HUES6 (cell line): ENCODE results near the gene MAPK8.

Source experiments
- H3K27ac ChIP-seq: 2 replicates; pipeline ENCODE4 v1.7.0; 2013; ENCODE audit warnings: low read depth, mild to moderate bottlenecking, low read length, inconsistent platforms
- H3K27me3 ChIP-seq: 2 replicates; pipeline ENCODE4 v1.6.1; 2013; ENCODE audit warnings: low read length; ENCODE audit not compliant: control insufficient read depth, insufficient read depth
- H3K36me3 ChIP-seq: 2 replicates; pipeline ENCODE4 v1.6.1; 2013; ENCODE audit warnings: low read length; ENCODE audit not compliant: control insufficient read depth, insufficient read depth
- H3K4me1 ChIP-seq: 2 replicates; pipeline ENCODE4 v1.6.1; 2013; ENCODE audit warnings: low read length; ENCODE audit not compliant: control insufficient read depth, insufficient read depth
- H3K4me3 ChIP-seq: 2 replicates; pipeline ENCODE4 v1.5.1; 2013; ENCODE audit warnings: low read depth, low read length
- H3K9ac ChIP-seq: one replicate; pipeline ENCODE4 v1.6.1; 2013; ENCODE audit warnings: mild to moderate bottlenecking, low read length
- H3K9me3 ChIP-seq: 2 replicates; pipeline ENCODE4 v1.6.1; 2013; ENCODE audit warnings: low read depth, low read length; ENCODE audit not compliant: control insufficient read depth, insufficient read depth

Gene MAPK8

GRCh38 chr10:48294431-48294830, 12.0 kb upstream of the MAPK8 start:
- Histone ChIP-seq H3K4me1 (no peaks in the 10 kb centered on the region), H3K9me3 (no peaks in the 10 kb centered on the region), H3K27me3 (peaks cover 4% of the 10 kb centered on the region; the same call in 1 of the 2 replicates), H3K4me3 (no peak overlapping the region), H3K27ac (no peak overlapping the region), H3K9ac (no peak overlapping the region), H3K36me3 (no peaks in the 10 kb centered on the region)

DNA sequence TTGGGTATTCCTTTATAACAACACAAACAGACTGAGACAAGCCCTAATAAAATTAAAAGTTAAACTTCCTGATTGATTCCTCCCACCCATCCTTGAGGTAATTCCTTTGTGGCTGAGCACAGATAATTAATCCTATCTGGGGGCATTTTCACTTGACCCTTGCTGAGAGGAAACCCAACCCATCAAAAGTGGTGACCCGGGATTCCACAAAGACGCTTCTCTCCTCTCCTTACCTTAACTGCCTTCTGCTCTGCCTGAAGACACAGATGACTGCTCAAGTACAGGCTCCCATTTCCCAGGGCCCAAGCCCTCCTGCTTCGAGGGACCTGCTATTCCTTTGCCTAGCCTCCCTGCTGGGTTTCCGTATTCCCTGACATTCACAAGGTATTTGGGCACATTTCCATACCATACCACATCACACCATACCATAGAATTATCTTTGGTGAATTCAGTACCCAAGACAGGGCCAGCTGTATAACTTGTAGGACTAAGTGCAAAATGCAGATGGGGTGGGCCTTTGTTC, 9.8 kb upstream of the MAPK8 start:
- Histone ChIP-seq H3K9me3 (no peaks in the 10 kb centered on the region), H3K27ac (no peak overlapping the region), H3K36me3 (no peaks in the 10 kb centered on the region), H3K4me1 (no peaks in the 10 kb centered on the region), H3K9ac (no peak overlapping the region), H3K4me3 (no peak overlapping the region), H3K27me3 (peaks cover 6% of the 10 kb centered on the region; the same call in 1 of the 2 replicates)

- H3K9me3 ChIP-seq, result no peaks in the 10 kb centered on the region
- peaks cover 12% of the 10 kb centered on the region for H3K27me3 ChIP-seq
- no peak overlapping the region for H3K9ac ChIP-seq
- no peak overlapping the region for H3K27ac ChIP-seq
- no peaks in the 10 kb centered on the region for H3K4me1 ChIP-seq
- H3K36me3 ChIP-seq, result no peaks in the 10 kb centered on the region
- no peak overlapping the region for H3K4me3 ChIP-seq
These were observed 7.4 kb upstream of the MAPK8 start for GRCh38 chr10:48299066-48299465.

- no peak overlapping the region for H3K27ac ChIP-seq
- no peak overlapping the region for H3K4me3 ChIP-seq
- H3K36me3 ChIP-seq, result no peaks in the 10 kb centered on the region
- H3K4me1 ChIP-seq, result no peaks in the 10 kb centered on the region
- no peaks in the 10 kb centered on the region for H3K9me3 ChIP-seq
- no peak overlapping the region for H3K9ac ChIP-seq
- H3K27me3 ChIP-seq, result peaks cover 18% of the 10 kb centered on the region
These were observed 6.8 kb upstream of the MAPK8 start for GRCh38 chr10:48299692-48300091.

DNA sequence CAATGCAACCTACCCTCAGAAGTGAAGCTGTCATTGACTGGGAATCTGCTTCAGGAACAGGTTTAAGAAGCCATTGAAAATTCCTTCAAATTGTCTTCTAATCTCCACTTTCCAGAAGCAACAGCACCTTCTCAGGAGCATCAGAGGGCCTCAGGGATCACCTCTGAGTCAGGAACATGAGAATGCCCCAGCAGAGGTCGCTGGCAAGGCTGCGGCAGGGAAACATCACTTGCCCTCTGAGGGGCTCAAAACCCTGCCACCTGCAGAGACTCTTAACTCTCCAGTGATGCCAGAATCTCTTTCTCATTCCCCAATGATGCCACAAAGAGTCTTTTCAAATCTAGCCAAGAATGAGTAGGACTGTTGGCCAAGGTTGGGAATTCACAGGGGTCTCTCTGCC, 5.9 kb upstream of the MAPK8 start:
- peaks cover 26% of the 10 kb centered on the region for H3K27me3 ChIP-seq
- no peaks in the 10 kb centered on the region for H3K4me1 ChIP-seq
- no peak overlapping the region for H3K4me3 ChIP-seq
- H3K36me3 ChIP-seq, result no peaks in the 10 kb centered on the region
- no peak overlapping the region for H3K27ac ChIP-seq
- H3K9me3 ChIP-seq, result no peaks in the 10 kb centered on the region
- no peak overlapping the region for H3K9ac ChIP-seq

DNA sequence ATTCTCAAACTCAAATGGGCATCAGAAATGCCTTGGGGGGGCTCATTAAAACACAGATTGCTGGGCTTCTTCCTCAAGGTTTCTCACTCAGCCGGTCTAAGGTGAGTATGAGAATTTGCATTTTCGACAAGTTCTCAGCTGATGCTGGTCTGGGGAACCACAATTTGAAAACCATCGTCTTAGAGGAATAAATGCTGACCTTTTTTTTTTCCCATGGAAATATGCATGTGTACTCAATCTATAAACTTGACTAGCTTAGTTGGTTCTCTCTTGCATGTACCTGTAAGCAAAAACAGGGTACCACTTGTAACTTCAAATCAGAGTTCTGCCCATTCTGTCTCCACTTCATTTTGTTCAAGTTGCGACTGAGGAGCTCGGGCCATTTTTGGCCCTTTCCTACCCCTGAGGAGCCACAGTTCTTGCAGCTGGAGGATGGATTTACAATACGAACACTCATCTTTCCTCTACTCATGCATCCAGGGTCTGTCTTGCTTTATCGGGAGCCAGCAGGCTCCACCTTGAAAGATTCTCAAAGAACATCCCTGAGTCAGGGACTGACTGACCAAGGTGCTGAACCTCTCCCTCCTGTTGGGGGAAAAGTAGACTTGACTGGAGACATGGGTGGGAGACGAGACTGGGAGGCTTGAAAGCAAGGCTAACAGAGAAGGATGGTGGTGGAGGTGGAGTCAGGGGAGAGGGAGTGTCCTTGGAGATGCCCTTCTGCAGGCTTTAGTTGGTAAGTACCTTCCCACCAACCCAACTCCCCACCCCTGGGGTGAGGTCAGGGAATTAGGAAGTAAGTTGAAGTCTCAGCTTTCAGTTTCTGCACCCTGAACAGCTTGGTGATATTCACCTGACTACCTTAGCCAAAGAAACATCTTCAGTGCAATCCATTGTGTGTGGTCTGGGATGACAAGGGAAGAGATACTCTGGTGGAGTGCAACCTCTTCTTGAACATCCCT, 3.7 kb upstream of the MAPK8 start:
- Histone ChIP-seq H3K4me1 (peaks cover 9% of the 10 kb centered on the region), H3K27ac (no peak overlapping the region), H3K27me3 (peaks cover 30% of the 10 kb centered on the region)

DNA sequence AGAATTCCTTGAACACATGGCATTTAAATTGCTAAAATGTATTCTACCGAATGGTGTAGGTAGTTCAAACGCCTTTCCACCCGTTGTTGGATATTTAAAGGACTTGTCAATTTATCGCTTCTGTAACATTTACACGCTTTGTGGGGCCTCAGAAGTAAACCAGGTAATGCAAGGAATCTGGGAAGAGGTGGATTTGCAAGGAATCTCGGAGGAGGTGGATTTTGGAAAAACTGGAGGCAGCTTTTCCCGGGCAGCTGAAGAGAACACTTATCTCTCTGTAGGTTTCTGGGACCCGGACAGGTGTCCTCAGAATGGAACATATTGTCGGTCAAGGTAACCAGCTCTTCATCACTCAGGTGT, 592 bp upstream of the MAPK8 start:
- H3K9ac ChIP-seq, result no peak overlapping the region
- H3K9me3 ChIP-seq, result no peaks in the 10 kb centered on the region
- H3K27me3 ChIP-seq, result peaks cover 24% of the 10 kb centered on the region
- no peaks in the 10 kb centered on the region for H3K36me3 ChIP-seq
- H3K4me3 ChIP-seq, result peak overlapping the region; percentile 52
- H3K27ac ChIP-seq, result no peak overlapping the region
- H3K4me1 ChIP-seq, result peaks cover 17% of the 10 kb centered on the region

More for the DNA sequence above, 3.7 kb upstream of the MAPK8 start:
- no peak overlapping the region for H3K9ac ChIP-seq
- no peak overlapping the region for H3K4me3 ChIP-seq
- H3K36me3 ChIP-seq, result no peaks in the 10 kb centered on the region
- H3K9me3 ChIP-seq, result no peaks in the 10 kb centered on the region

- no peaks in the 10 kb centered on the region for H3K9me3 ChIP-seq
- H3K4me3 ChIP-seq, result peak overlapping the region; percentile 73
- no peaks in the 10 kb centered on the region for H3K36me3 ChIP-seq
- peaks cover 24% of the 10 kb centered on the region for H3K27me3 ChIP-seq
- H3K9ac ChIP-seq, result peak overlapping the region; percentile 88
- peak overlapping the region; percentile 67; the same call in 1 of the 2 replicates for H3K27ac ChIP-seq
- H3K4me1 ChIP-seq, result peaks cover 17% of the 10 kb centered on the region
These were observed 613 bp downstream of the MAPK8 start for GRCh38 chr10:48306870-48307710.

DNA sequence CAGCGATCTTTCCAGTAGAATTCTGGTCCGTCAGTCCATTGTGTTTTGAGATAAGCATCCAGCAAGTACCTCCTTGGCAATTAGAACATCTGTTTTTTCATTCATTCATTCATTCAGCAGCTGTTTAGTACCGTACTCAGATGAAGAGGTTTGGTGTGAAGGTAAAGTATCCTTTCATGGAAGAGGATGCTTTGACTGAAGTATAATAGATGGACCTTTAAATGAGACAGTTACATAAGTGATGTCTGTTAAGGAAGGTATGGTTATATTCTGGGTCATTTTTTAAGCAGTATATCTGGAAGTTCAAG, 1.2 kb downstream of the MAPK8 start:
- Histone ChIP-seq H3K4me1 (peaks cover 17% of the 10 kb centered on the region), H3K4me3 (peak overlapping the region; percentile 73), H3K9ac (peak overlapping the region; percentile 88), H3K27me3 (peaks cover 24% of the 10 kb centered on the region), H3K27ac (no peak overlapping the region), H3K36me3 (no peaks in the 10 kb centered on the region), H3K9me3 (no peaks in the 10 kb centered on the region)

GRCh38 chr10:48309711-48310226, 3.3 kb downstream of the MAPK8 start:
- Histone ChIP-seq H3K27ac (no peak overlapping the region), H3K27me3 (peaks cover 11% of the 10 kb centered on the region), H3K9me3 (no peaks in the 10 kb centered on the region), H3K36me3 (no peaks in the 10 kb centered on the region), H3K4me1 (peaks cover 17% of the 10 kb centered on the region), H3K9ac (no peak overlapping the region), H3K4me3 (no peak overlapping the region)

DNA sequence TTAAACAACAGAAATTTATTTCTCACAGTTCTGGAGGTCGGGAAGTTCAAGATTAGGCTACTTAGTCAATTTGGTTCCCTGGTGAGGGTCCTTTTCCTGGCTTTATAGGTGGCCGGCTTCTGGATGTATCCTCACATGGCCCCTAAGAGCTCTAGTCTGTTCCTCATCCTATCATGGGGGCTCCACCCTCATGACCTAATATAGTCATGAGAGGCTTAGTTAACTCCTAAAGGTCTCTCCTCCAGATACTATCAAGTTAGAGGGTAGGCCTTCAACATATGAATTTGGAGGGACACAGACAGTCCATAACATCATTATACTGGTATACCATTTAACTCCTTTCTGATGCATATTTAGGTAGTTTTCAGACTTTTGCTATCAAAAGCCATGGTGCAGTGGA, 7.6 kb downstream of the MAPK8 start:
- H3K9me3 ChIP-seq, result no peaks in the 10 kb centered on the region
- no peak overlapping the region for H3K4me3 ChIP-seq
- peaks cover 23% of the 10 kb centered on the region for H3K4me1 ChIP-seq
- no peaks in the 10 kb centered on the region for H3K27me3 ChIP-seq
- H3K9ac ChIP-seq, result no peak overlapping the region
- no peaks in the 10 kb centered on the region for H3K36me3 ChIP-seq
- H3K27ac ChIP-seq, result no peak overlapping the region
